ENCODE data around the gene LRSAM1. TPM values are rescaled to one million over a fixed set of nuclear protein-coding genes. Genes with fewer than 3 reads are reported as not detected.

Gene LRSAM1
- total RNA-seq, 2 experiments from 2014 or later: 19.7 to 20.9 TPM

DNA sequence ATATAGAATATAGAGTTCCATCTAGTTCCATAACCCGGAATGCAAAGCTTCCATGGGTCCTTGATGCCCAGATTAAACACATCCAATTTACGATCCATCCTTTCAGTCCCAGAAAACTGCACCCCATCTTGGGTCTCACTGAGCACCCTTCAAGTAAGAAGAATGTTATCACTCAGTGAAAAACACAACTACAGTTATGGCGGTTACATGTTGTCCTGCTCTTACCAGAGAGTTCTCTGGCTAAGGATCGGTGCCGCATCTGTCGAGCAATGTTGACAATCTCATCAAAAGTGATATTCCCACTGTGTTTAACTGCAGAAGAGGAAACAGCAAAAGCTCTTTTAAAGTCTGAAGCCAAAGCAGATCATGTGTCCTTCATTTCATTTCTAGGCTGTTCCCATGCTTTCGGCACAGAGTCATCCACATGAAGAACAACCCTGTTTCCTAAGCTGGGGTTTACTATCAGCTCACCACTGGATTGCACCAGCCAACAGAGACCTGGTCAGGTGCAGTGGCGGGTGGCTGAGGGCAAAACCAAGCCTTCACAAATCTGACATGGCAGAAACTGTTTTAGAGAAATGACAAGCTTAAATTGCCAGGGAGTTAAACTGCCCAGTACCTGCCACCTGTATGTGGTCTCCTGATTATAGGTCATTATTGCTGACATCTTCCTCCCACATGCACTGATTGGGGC, 3.1 kb upstream of the LRSAM1 start:
- intact Hi-C loops (cut with micrococcal nuclease): no loop called here
- Mint-ChIP-seq H3K36me3 (peaks cover 78% of the 10 kb centered on the region), H3K4me3 (peak overlapping the region; percentile 94), H3K27me3 (no peaks in the 10 kb centered on the region), H3K9me3 (peaks cover 21% of the 10 kb centered on the region), H3K4me1 (ENCODE audit: low read depth) (peaks cover 37% of the 10 kb centered on the region), H3K27ac (peak overlapping the region; percentile 94)
- peak; percentile 33 for DNase-seq
- CTCF ChIA-PET: interaction anchor here (0.6 to 1.2 kb wide), 4 partner anchors 33 to 139 kb away, joined by 3 read pairs; no protein-coding TSS in a partner anchor
- POLR2A ChIA-PET: interaction anchor here (0.7 to 1.5 kb wide), 4 partner anchors 9 to 131 kb away, joined by 3 read pairs; no protein-coding TSS in a partner anchor

GRCh38 chr9:127449332-127449966, 1.9 kb upstream of the LRSAM1 start:
- POLR2A ChIA-PET: interaction anchor here (0.8 to 3.5 kb wide), 7 partner anchors 10 to 322 kb away, joined by 3 to 27 read pairs (median 5); partner anchors contain the start of genes SLC2A8 and ZNF79
- Mint-ChIP-seq H3K36me3 (peaks cover 68% of the 10 kb centered on the region), H3K27ac (peak overlapping the region; percentile 94), H3K4me1 (ENCODE audit: low read depth) (peaks cover 37% of the 10 kb centered on the region), H3K27me3 (no peaks in the 10 kb centered on the region), H3K4me3 (peak overlapping the region; percentile 94), H3K9me3 (peaks cover 14% of the 10 kb centered on the region)
- intact Hi-C loops (cut with micrococcal nuclease): no loop called here
- no peak for DNase-seq
- CTCF ChIA-PET: interaction anchor here (0.6 to 1.0 kb wide), 2 partner anchors 53 to 510 kb away, joined by 3 read pairs; no protein-coding TSS in a partner anchor

- H3K27ac Mint-ChIP-seq: peak overlapping the region; percentile 94
- intact Hi-C loops (cut with micrococcal nuclease): loop anchor here (2.0 to 10.0 kb wide), 4 partner anchors 54 to 226 kb away; partner anchors contain the start of gene SLC2A8
These were observed 1.0 kb upstream of the LRSAM1 start for GRCh38 chr9:127450243-127450760.

DNA sequence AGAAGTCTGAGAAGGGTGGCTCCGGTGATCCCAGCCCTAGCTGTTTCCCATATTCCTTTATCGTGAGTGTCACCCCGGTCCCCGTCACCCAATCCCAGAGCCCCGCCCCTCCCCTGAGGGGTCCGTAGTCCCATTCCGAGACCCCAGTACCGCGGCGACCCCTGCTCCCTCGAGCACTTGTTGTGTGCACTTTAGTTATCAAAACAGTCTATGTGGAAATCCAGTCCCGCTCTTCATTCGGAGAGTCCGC, 223 bp downstream of the LRSAM1 start:
- Mint-ChIP-seq H3K9me3 (no peaks in the 10 kb centered on the region), H3K4me1 (ENCODE audit: low read depth) (peaks cover 35% of the 10 kb centered on the region), H3K36me3 (peaks cover 53% of the 10 kb centered on the region), H3K4me3 (peak overlapping the region; percentile 94), H3K27me3 (no peaks in the 10 kb centered on the region), H3K27ac (peak overlapping the region; percentile 94)
- intact Hi-C loops (cut with micrococcal nuclease): loop anchor here (1.0 to 10.0 kb wide), 5 partner anchors 27 to 227 kb away; partner anchors contain the start of genes SLC2A8 and ZNF79
- CTCF ChIA-PET: interaction anchor here (1.4 kb wide), 2 partner anchors 227 to 283 kb away, joined by 3 to 5 read pairs; partner anchors contain the start of gene TOR2A
- POLR2A ChIA-PET: interaction anchor here (0.6 to 3.5 kb wide), 14 partner anchors 12 to 283 kb away, joined by 3 to 27 read pairs (median 4); partner anchors contain the start of genes PTRH1, SLC2A8, TTC16 and ZNF79
- no peak for DNase-seq

More at GRCh38 chr9:127450243-127450760, 1.0 kb upstream of the LRSAM1 start:
- ChIA-PET POLR2A (interaction anchor here (0.6 to 3.5 kb wide), 11 partner anchors 11 to 321 kb away, joined by 3 to 27 read pairs (median 5); partner anchors contain the start of genes SLC2A8 and ZNF79), CTCF (interaction anchor here (0.6 to 1.4 kb wide), 3 partner anchors 54 to 511 kb away, joined by 3 to 5 read pairs (median 3); no protein-coding TSS in a partner anchor)
- DNase-seq: no peak
- peaks cover 62% of the 10 kb centered on the region for H3K36me3 Mint-ChIP-seq
- no peaks in the 10 kb centered on the region for H3K27me3 Mint-ChIP-seq
- H3K4me3 Mint-ChIP-seq: peak overlapping the region; percentile 94
- H3K9me3 Mint-ChIP-seq: peaks cover 5% of the 10 kb centered on the region
- peaks cover 37% of the 10 kb centered on the region for H3K4me1 Mint-ChIP-seq (ENCODE audit: low read depth)

DNA sequence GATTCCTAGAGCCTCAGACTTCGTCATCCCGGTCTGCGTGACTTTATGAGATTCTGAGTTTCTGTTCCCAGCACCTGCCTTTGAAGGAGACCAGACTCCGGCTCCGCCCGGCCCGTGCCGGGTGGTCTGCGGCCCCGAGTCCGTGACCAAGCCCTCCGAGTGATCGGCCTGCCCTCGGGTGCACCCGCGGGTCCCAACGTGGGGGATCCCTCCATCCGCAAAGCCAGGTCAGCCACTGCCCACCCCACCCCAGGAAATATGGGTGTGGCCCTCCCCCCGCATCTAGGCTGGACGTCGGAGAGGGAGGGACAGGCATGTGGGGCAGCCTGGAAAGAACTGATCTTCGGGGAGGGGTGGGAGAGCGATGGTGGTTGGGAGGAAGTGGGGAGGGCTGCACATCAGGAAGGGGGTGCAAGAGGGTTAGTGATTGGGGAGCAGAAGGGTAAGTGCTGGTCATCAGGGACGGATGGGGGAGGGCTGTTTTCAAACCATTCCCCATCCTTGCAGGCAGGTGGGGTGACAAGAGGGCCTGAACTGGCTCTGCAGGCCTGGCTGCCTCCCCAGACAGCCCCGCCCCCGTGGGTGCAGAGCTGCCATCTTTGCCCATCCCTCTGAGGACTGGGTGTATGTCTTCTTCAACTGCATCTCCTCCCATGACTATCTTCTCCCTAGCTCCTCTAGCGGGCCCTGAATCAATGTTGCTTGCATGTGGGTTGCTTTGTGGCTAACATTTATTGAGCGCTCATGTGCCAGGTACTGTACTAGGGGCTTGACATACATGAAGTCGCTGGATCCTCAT, 747 bp downstream of the LRSAM1 start:
- Mint-ChIP-seq H3K27me3 (no peaks in the 10 kb centered on the region), H3K27ac (peak overlapping the region; percentile 94), H3K4me1 (ENCODE audit: low read depth) (peaks cover 32% of the 10 kb centered on the region), H3K9me3 (no peaks in the 10 kb centered on the region), H3K36me3 (peaks cover 50% of the 10 kb centered on the region), H3K4me3 (peak overlapping the region; percentile 94)
- intact Hi-C loops (cut with micrococcal nuclease): loop anchor here (1.0 to 10.0 kb wide), 5 partner anchors 28 to 227 kb away; partner anchors contain the start of genes SLC2A8 and ZNF79
- ChIA-PET CTCF (interaction anchor here (0.9 to 1.4 kb wide), 3 partner anchors 55 to 283 kb away, joined by 3 to 5 read pairs (median 3); partner anchors contain the start of genes SLC2A8 and TOR2A), POLR2A (interaction anchor here (0.6 to 3.5 kb wide), 14 partner anchors 13 to 283 kb away, joined by 3 to 27 read pairs (median 4); partner anchors contain the start of genes PTRH1, SLC2A8, TTC16 and ZNF79)
- DNase-seq: peak; percentile 71

- intact Hi-C loops (cut with micrococcal nuclease): loop anchor here (10.0 kb wide), 1 partner anchor 138 kb away; no protein-coding TSS in a partner anchor
- Mint-ChIP-seq H3K4me3 (peak overlapping the region; percentile 94), H3K27ac (no peak overlapping the region), H3K36me3 (peaks cover 48% of the 10 kb centered on the region), H3K9me3 (no peaks in the 10 kb centered on the region), H3K27me3 (no peaks in the 10 kb centered on the region), H3K4me1 (ENCODE audit: low read depth) (peaks cover 27% of the 10 kb centered on the region)
- CTCF ChIA-PET: interaction anchor here (0.9 kb wide), 1 partner anchor 56 kb away, joined by 3 read pairs; the partner anchor contains the start of gene SLC2A8
- no peak for DNase-seq
- POLR2A ChIA-PET: interaction anchor here (2.2 to 3.5 kb wide), 2 partner anchors 14 to 64 kb away, joined by 12 to 20 read pairs; no protein-coding TSS in a partner anchor
These were observed 1.4 kb downstream of the LRSAM1 start for GRCh38 chr9:127452691-127453090.

DNA sequence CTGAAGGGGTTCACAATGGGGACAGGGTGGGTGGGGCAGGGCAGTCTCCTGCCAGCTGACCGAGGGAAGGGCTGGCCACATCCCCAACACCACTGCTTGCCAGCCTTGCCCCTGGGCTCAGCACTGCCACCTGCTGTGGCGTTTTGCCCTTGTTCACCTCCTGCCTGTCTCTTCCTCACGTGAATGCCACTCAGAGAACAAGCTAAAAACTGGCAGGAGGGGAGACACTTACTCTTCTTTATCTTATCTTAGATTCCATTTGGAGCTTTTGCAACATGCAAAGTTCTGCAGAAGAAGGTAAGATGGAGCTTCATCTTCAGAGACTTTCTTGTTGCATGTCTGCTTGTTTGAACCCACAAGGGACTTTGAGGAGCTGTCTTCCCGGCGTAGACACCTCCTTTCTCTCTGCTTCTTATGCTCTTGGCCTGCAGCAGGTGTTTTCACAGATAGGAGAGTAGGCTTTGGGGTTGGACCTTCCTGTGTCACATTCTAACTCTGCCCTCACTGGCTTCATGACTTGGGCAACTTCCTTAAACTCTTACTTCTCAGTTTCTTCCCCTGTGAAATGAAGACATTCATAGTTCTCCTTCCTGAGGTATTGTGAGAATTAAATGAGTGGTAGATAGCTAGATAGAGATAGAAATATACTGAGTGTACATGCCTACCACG, 4.1 kb downstream of the LRSAM1 start:
- peaks cover 24% of the 10 kb centered on the region for H3K36me3 Mint-ChIP-seq
- peak; percentile 49 for DNase-seq
- no peak overlapping the region for H3K4me3 Mint-ChIP-seq
- peaks cover 5% of the 10 kb centered on the region for H3K4me1 Mint-ChIP-seq (ENCODE audit: low read depth)
- ChIA-PET CTCF (interaction anchor here (0.7 to 1.8 kb wide), 12 partner anchors 11 to 514 kb away, joined by 3 to 14 read pairs (median 6); partner anchors contain the start of genes SLC2A8 and ZNF79), POLR2A (no interaction called here)
- H3K27ac Mint-ChIP-seq: no peak overlapping the region
- intact Hi-C loops (cut with micrococcal nuclease): loop anchor here (10.0 kb wide), 1 partner anchor 141 kb away; no protein-coding TSS in a partner anchor
- no peaks in the 10 kb centered on the region for H3K9me3 Mint-ChIP-seq
- no peaks in the 10 kb centered on the region for H3K27me3 Mint-ChIP-seq

DNA sequence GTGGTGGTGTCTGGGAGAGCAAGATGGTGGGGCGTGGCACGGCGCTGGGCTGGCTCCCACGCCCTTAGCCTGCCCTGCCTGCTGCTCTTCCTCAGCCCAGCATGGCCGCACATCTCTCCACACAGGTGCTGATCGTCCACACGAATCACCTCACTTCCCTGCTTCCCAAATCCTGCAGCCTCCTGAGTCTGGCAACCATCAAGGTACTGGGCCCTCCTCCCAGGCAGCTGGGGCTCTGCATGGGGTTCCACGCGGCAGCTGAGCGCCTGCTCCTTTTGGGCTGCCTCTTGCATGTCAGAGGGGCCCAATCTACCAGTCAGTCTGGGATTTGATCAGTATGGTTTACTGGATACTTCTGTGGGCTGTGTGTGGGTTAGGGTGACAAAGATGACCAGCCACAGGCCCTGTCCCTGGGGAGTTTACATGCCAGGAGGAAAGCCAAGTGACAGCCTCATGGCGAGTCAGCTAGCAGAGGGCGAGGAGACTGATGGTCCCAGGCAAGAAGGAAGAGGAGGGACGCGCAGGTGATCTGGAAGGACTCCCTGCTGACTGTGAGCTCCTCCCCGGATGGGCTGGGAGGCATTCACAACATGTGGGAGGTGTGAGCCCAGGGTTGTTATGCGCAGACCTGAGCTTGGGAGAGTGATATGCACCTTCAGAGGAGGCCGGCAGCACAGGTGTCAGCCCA, 6.0 kb downstream of the LRSAM1 start:
- no peaks in the 10 kb centered on the region for H3K27me3 Mint-ChIP-seq
- peaks cover 22% of the 10 kb centered on the region for H3K36me3 Mint-ChIP-seq
- peaks cover 4% of the 10 kb centered on the region for H3K4me1 Mint-ChIP-seq (ENCODE audit: low read depth)
- no peak overlapping the region for H3K27ac Mint-ChIP-seq
- CTCF ChIA-PET: interaction anchor here (0.6 kb wide), 1 partner anchor 152 kb away, joined by 4 read pairs; no protein-coding TSS in a partner anchor
- POLR2A ChIA-PET: no interaction called here
- intact Hi-C loops (cut with micrococcal nuclease): loop anchor here (10.0 kb wide), 1 partner anchor 143 kb away; no protein-coding TSS in a partner anchor
- no peak for DNase-seq
- H3K4me3 Mint-ChIP-seq: no peak overlapping the region
- H3K9me3 Mint-ChIP-seq: no peaks in the 10 kb centered on the region

- no peak overlapping the region for H3K4me3 Mint-ChIP-seq
- peaks cover 24% of the 10 kb centered on the region for H3K36me3 Mint-ChIP-seq
- ChIA-PET CTCF (no interaction called here), POLR2A (no interaction called here)
- DNase-seq: no peak
- H3K9me3 Mint-ChIP-seq: no peaks in the 10 kb centered on the region
- H3K27me3 Mint-ChIP-seq: no peaks in the 10 kb centered on the region
- H3K27ac Mint-ChIP-seq: no peak overlapping the region
- H3K4me1 Mint-ChIP-seq (ENCODE audit: low read depth): no peaks in the 10 kb centered on the region
- intact Hi-C loops (cut with micrococcal nuclease): loop anchor here (10.0 kb wide), 1 partner anchor 144 kb away; no protein-coding TSS in a partner anchor
These were observed 7.6 kb downstream of the LRSAM1 start for GRCh38 chr9:127458921-127459320.

- intact Hi-C loops (cut with micrococcal nuclease): no loop called here
- H3K4me3 Mint-ChIP-seq: no peak overlapping the region
- DNase-seq: no peak
- H3K27me3 Mint-ChIP-seq: no peaks in the 10 kb centered on the region
- H3K4me1 Mint-ChIP-seq (ENCODE audit: low read depth): no peaks in the 10 kb centered on the region
- ChIA-PET POLR2A (no interaction called here), CTCF (no interaction called here)
- no peaks in the 10 kb centered on the region for H3K9me3 Mint-ChIP-seq
- H3K27ac Mint-ChIP-seq: no peak overlapping the region
- H3K36me3 Mint-ChIP-seq: peaks cover 19% of the 10 kb centered on the region
These were observed 12.1 kb downstream of the LRSAM1 start for GRCh38 chr9:127463382-127463781.
